Suprapubic skin (tissue), 4 donors: ENCODE results near the gene SOX12. TPM values are rescaled to one million over a fixed set of nuclear protein-coding genes. Genes with fewer than 3 reads are reported as not detected.
A peak's percentile ranks its signal among the peaks of the same experiment; 100 is the strongest.

Source experiments
- DNase-seq, 2 donors: peaks; one replicate each; pipeline ENCODE4 v3.0.0-alpha.2; 2019; ENCODE audit warnings: low spot score in 2 of 2
- H3K27ac ChIP-seq: fragments of 200-600 bp; sonication (generic); one replicate; pipeline ENCODE4 v1.5.1; 2019
- H3K27me3 ChIP-seq: fragments of 200-600 bp; sonication (generic); one replicate; pipeline ENCODE4 v1.5.1; 2019
- H3K36me3 ChIP-seq: fragments of 200-600 bp; sonication (generic); one replicate; pipeline ENCODE4 v1.5.1; 2019
- H3K4me1 ChIP-seq: fragments of 200-600 bp; sonication (generic); one replicate; pipeline ENCODE4 v1.5.1; 2019
- H3K4me3 ChIP-seq: fragments of 200-600 bp; sonication (generic); one replicate; pipeline ENCODE4 v1.5.1; 2019; ENCODE audit warnings: mild to moderate bottlenecking
- H3K9me3 ChIP-seq: fragments of 200-600 bp; sonication (generic); one replicate; pipeline ENCODE4 v1.5.1; 2019
- EP300 ChIP-seq: sonication (generic); formaldehyde crosslinking; IDR thresholded peaks from one replicate; pipeline ENCODE4 v1.6.1; 2017; ENCODE audit warnings: antibody characterized with exemption
- POLR2A ChIP-seq, 2 donors: fragments of 450-650 bp; IDR thresholded peaks; one replicate each; pipeline ENCODE4 v1.6.1; 2017; ENCODE audit warnings: antibody characterized with exemption in 2 of 2, mild to moderate bottlenecking in 2 of 2, moderate library complexity in 2 of 2
- POLR2AphosphoS5 ChIP-seq, 3 donors: sonication (generic); formaldehyde crosslinking; IDR thresholded peaks; one replicate each; pipeline ENCODE4 v1.6.1; 2017; ENCODE audit warnings: antibody characterized with exemption in 3 of 3
- WGBS: methylation state at CpG from one replicate; pipeline ENCODE4 v1.1.5; 2018; 5-methylcytosine and 5-hydroxymethylcytosine counted together
- total RNA-seq, 4 donors: library from RNA; depleted of rRNA; stranded (reverse); fragments of >200 nt; gene quantifications; one replicate each; pipeline ENCODE4 v1.1.0, GENCODE V29; 2016
- TF ChIP-seq, protein P1 (sequence below), 2 donors: fragments of 200-600 bp in 1 of 2; fragments of 450-650 bp in 1 of 2; sonication (generic) in 1 of 2; IDR thresholded peaks; one replicate each; pipeline ENCODE4 v1.5.1; 2016 to 2019; ENCODE audit warnings: antibody characterized with exemption in 2 of 2, mild to moderate bottlenecking in 1 of 2, moderate library complexity in 1 of 2

SOX12 gene
- total RNA-seq, 4 donors from 2014 or later, result 5.4 to 6.5 (median 5.9) TPM

DNA sequence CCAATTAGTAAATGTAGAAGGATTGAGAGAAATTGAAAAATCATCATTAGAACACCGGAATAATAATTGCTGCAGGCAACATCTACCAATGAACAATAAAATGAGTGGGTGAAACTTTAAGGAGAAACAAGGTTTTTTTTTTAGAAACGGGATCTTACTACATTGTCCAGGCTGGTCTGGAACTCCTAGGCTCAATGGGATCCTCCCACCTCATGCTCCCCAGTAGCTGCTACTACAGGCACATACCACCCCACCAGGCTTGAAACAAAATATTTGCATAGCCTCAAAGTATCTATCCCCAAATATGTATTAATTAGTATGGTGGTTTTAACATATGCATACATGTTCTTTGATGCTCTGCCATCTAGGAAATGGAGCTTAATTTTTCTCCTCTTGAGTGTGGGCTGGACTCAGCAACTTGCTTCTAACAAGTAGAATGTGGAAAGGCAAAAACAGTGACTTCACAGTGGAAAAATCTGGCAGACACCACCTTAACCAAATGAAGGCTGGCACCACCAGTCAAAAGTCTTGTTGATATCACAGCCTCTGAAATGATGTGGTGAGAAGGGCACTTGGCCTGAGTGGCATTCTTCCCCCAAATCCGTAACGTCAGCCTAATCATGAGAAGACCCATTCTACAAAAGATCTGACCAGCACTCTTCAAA is 33.7 kb downstream of the SOX12 start:
- 63% methylated on average over 4 of the region's 4 CpGs for WGBS
- H3K36me3 ChIP-seq, result no peaks in the 10 kb centered on the region
- DNase-seq, result no peak

DNA sequence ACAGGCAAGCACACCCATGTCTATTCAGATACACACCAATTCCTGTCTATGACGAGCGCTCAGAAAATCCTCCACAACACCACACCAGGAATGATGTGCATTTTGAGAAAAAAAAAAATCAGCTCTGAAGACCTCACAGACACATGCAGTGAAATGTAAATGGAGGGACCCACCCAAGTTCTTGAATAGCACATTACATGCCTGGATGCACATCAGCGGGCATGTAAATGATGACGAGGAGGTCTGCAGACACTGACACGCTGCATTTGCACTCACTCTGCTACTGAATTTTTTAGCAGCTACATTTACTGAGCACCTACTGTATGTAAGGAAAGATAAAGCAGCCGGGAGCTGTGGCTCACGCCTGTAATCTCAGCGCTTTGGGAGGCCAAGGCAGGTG is 36.2 kb downstream of the SOX12 start:
- 77% methylated on average over 8 of the region's 8 CpGs for WGBS
- H3K36me3 ChIP-seq, result no peaks in the 10 kb centered on the region
- no peak for TF ChIP-seq EP300
- TF ChIP-seq POLR2AphosphoS5 (IDR thresholded peaks at IDR 0.05), result no peak
- no peak for TF ChIP-seq POLR2A (IDR thresholded peaks at IDR 0.05)
- TF ChIP-seq, protein P1, sequence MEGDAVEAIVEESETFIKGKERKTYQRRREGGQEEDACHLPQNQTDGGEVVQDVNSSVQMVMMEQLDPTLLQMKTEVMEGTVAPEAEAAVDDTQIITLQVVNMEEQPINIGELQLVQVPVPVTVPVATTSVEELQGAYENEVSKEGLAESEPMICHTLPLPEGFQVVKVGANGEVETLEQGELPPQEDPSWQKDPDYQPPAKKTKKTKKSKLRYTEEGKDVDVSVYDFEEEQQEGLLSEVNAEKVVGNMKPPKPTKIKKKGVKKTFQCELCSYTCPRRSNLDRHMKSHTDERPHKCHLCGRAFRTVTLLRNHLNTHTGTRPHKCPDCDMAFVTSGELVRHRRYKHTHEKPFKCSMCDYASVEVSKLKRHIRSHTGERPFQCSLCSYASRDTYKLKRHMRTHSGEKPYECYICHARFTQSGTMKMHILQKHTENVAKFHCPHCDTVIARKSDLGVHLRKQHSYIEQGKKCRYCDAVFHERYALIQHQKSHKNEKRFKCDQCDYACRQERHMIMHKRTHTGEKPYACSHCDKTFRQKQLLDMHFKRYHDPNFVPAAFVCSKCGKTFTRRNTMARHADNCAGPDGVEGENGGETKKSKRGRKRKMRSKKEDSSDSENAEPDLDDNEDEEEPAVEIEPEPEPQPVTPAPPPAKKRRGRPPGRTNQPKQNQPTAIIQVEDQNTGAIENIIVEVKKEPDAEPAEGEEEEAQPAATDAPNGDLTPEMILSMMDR (IDR thresholded peaks at IDR 0.05), result no peak
- no peaks in the 10 kb centered on the region for H3K27me3 ChIP-seq
- no peak overlapping the region for H3K4me3 ChIP-seq
- peaks cover 53% of the 10 kb centered on the region for H3K4me1 ChIP-seq
- no peak overlapping the region for H3K27ac ChIP-seq
- H3K9me3 ChIP-seq, result no peaks in the 10 kb centered on the region
- no peak for DNase-seq

More for the DNA sequence above, 33.7 kb downstream of the SOX12 start:
- no peak overlapping the region for H3K4me3 ChIP-seq
- H3K27me3 ChIP-seq, result no peaks in the 10 kb centered on the region
- no peak overlapping the region for H3K27ac ChIP-seq
- TF ChIP-seq, protein P1 (IDR thresholded peaks at IDR 0.05), result no peak
- TF ChIP-seq EP300, result no peak
- TF ChIP-seq POLR2AphosphoS5 (IDR thresholded peaks at IDR 0.05), result no peak
- no peak for TF ChIP-seq POLR2A (IDR thresholded peaks at IDR 0.05)
- H3K4me1 ChIP-seq, result peaks cover 32% of the 10 kb centered on the region
- no peaks in the 10 kb centered on the region for H3K9me3 ChIP-seq

DNA sequence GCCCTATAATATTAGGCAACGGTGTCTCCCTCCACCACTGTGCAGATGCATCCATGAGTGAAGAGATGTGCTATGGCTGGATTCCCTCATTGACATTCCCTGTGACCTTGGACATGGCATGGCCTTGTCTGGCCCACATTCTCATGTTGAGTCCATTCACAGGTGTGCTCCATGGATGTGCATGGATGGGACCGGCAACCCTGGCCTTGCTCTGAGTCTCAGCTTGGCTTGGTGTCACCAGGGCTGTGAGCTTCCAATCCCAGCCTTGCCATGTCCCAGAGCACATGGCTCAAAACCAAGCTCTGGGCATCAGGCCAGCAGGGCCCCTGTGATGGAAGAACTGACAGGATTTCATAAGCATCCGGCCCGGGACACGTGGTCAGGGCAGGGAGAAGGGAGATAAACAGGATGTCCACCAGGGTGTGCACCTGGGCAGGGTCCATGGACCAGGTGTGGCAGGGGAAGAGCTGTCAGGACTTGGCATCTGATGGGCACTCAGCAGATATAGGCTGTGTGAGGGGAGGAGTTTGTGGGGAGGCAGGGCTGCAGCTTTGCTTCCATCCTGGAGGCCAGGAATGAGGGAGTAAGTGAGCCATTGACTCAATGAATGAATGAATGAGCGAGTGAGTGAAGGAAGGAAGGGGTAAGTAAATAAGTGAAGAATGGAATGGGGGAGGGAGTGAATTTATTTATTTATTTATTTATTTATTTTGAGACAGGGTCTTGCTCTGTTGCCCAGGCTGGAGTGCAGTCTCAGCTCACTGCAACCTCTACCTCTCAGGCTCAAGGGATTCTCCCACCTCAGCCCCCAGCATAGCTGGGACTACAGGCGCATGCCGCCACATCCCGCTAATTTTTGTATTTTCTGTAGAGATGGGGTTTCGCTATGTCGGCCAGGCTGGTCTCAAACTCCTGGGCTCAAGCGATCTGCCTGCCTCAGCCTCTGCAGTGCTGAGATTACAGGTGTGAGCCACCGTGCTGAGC is 37.2 kb downstream of the SOX12 start:
- TF ChIP-seq, protein P1 (IDR thresholded peaks at IDR 0.05), result peak; percentile 22 to 35
- TF ChIP-seq POLR2AphosphoS5 (IDR thresholded peaks at IDR 0.05) (peak in 1 of 3 donors; percentile 57), POLR2A (IDR thresholded peaks at IDR 0.05) (no peak)
- Histone ChIP-seq H3K9me3 (no peaks in the 10 kb centered on the region), H3K4me1 (peaks cover 55% of the 10 kb centered on the region), H3K27ac (peak overlapping the region; percentile 59), H3K4me3 (no peak overlapping the region), H3K27me3 (no peaks in the 10 kb centered on the region), H3K36me3 (no peaks in the 10 kb centered on the region)
- peak in 1 of 2 donors; percentile 91 for DNase-seq
- WGBS, result 56% methylated on average over 13 of the region's 13 CpGs

DNA sequence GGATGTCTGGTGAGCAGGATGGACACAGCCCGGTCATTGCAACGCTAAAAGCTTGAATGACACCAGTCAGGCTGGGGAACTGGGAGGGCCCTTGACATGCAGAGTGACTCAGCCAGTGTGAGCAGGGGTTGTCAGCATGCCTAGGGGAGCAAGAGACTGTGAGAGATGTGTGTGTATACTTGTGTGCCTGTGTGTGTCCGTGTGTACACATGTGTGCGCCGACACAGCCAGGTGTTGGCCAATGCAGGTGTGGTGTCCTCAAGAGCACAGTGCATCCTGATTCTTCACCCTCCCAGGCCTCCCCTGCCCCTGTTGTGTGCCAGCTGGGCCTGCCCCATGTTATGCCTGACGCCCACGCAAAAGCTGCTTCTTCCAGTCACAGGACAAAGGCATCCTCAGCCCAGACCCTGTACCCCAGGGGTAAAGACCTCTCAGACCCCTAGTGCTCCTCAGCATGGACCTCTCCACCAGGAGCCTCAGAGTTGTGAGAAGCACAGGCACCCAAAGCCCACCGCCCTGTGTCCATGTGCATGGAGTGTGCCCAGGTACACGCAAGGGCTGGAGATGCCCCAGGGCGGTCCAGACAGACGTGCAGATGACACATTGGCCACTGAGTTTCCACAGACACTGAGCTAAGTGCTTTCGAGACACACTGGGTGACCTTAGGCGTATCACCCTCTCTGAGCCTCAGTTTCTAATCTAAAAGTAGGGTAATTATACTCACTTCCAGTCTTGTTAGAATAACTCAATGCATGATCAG is 38.1 kb downstream of the SOX12 start:
- no peaks in the 10 kb centered on the region for H3K27me3 ChIP-seq
- peaks cover 55% of the 10 kb centered on the region for H3K4me1 ChIP-seq
- peak overlapping the region; percentile 59 for H3K27ac ChIP-seq
- DNase-seq, result no peak
- no peaks in the 10 kb centered on the region for H3K36me3 ChIP-seq
- no peak for TF ChIP-seq POLR2AphosphoS5 (IDR thresholded peaks at IDR 0.05)
- TF ChIP-seq, protein P1 (IDR thresholded peaks at IDR 0.05), result no peak
- no peak for TF ChIP-seq EP300
- TF ChIP-seq POLR2A (IDR thresholded peaks at IDR 0.05), result no peak
- H3K9me3 ChIP-seq, result no peaks in the 10 kb centered on the region
- 64% methylated on average over 7 of the region's 13 CpGs for WGBS
- no peak overlapping the region for H3K4me3 ChIP-seq
